ENCODE data around the gene SLC16A5.
"Not testable (repeated sequence)": the region's sequence is repeated elsewhere in the genome, so short reads cannot be mapped to it uniquely, and the experiment has no call there.

SLC16A5 gene

GRCh38 chr17:75133607-75134347, 46.0 kb downstream of the SLC16A5 start:
- not testable (repeated sequence) for DNase-seq (ENCODE audit: low read depth in 2 of 2)

- DNase-seq (ENCODE audit: low read depth in 2 of 2): no peak
Measured at GRCh38 chr17:75135452-75135851, 47.7 kb downstream of the SLC16A5 start.

DNA sequence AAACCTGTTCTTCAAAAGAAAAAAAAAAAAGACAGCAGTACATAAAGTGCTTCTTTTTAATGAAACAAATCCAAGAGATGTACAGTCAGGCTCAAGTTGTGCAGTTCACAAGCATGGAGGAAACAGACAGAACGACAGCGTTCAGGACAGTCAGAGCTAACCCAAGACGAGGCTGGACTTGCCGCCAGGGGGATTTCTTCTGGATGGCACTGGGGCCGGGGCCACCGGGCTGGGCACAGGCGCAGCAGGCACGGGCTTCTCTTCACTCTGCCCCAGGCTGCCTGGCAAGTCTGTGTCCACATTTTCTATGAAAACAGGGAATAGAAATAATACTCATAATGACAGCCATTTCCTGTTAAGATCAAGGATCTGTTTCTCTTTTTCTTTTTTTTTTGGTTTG, 48.2 kb downstream of the SLC16A5 start:
- DNase-seq (ENCODE audit: low read depth in 2 of 2): no peak

- not testable (repeated sequence) for DNase-seq (ENCODE audit: low read depth in 2 of 2)
Measured at GRCh38 chr17:75137762-75138161, 50.0 kb downstream of the SLC16A5 start.

- DNase-seq (ENCODE audit: low read depth in 2 of 2): no peak
Measured at GRCh38 chr17:75138519-75138918, 50.8 kb downstream of the SLC16A5 start.

GRCh38 chr17:75142236-75142971, 54.6 kb downstream of the SLC16A5 start:
- no peak for DNase-seq (ENCODE audit: low read depth in 2 of 2)

DNA sequence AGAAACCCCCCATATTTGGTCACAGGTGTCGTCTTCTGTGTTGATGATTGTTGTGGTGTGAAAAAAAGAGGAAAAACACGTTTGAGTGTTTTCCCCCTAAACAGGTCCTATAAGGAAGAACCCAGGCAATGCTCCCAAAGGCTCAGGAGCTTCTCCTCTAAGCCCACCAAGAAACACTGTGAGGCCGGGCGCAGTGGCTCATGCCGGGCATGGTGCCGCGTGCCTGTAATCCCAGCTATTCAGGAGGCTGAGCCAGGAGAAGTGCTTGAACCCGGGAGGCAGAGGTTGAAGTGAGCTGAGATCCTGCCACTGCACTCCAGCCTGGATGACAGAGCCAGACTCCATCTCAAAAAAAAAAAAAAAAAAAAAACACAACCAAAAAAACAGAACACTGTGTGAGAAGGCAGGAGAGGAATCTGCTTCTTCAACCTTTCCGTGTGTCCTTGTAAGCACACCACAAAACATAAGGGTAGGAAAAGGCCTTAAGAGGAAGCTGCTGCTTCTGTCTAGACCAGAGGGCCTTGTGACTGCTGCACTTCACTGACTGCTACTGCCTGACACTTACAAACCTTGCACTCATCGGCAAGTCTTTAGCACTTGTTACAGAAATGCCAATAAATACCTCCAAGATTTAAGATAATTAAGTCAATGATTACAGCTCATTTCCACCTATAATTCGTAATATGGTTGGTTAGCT, 57.2 kb downstream of the SLC16A5 start:
- no peak for DNase-seq (ENCODE audit: low read depth in 2 of 2)

DNA sequence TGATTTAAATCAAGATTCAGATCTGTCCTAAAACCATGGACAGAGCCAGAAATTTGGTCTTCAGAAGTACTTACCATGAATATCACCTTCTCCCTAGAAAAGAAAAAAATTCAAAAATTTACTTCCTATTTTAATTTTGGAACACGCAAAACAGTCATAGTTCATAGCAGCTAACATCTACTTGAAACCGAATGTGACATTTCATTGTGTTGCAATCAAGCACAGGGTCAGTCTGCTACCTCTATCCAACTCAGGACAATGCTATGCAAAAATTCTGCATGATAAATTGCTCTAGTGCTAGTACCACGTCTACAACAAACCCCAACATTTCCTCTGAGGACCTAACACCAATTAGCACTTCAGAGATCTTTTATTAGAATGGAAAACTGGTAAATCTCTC, 58.8 kb downstream of the SLC16A5 start:
- DNase-seq (ENCODE audit: low read depth in 2 of 2): no peak

DNA sequence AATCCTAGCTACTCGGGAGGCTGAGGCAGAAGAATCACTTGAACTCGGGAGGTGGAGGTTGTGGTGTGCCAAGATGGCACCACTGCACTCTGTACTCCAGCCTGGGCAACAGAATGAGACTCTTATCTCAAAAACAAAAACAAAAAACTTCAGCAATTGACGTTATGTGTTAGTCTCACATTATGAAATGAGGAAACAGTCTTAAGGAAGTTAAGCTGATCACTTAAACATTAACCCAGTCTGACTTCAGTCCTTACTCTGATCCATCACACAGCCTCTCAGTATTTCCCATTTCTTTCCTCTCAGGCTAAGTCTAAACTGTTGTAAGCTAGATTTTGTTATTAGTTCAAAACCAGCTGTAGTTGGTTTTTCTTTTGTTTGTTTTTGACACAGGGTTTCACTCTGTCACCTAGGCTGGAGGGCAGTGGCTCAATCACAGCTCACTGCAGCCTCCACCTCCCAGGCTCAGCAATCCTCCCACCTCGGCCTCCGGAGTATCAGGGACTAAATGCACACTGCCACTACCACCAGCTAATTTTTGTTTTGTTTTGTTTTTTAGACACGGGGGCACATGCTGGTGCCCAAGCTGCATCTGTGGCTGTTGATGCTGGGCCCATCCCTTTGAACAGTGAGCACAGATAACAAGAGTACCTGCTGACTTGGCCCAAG, 60.3 kb downstream of the SLC16A5 start:
- DNase-seq (ENCODE audit: low read depth in 2 of 2): no peak

- no peak for DNase-seq (ENCODE audit: low read depth in 2 of 2)
Measured at GRCh38 chr17:75151930-75152329, 64.2 kb downstream of the SLC16A5 start.

DNA sequence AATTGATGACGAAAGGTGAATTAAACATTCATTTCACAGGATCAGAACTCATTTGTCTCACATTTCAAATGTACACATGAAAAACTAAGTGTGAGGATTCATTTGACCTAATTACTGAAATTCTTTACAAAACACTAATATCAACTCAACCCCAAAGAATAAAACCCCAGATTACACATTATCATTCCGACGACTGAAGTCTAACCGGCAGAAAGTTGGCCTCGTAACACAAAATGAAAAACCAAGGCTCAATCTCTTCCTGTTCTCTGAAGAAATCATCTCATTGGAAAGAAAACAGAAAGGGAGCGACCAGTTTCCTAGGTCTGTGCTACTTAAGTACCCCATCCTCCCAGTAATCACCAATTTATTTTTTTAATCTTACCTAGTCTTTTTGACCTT, 64.8 kb downstream of the SLC16A5 start:
- no peak for DNase-seq (ENCODE audit: low read depth in 2 of 2)

DNA sequence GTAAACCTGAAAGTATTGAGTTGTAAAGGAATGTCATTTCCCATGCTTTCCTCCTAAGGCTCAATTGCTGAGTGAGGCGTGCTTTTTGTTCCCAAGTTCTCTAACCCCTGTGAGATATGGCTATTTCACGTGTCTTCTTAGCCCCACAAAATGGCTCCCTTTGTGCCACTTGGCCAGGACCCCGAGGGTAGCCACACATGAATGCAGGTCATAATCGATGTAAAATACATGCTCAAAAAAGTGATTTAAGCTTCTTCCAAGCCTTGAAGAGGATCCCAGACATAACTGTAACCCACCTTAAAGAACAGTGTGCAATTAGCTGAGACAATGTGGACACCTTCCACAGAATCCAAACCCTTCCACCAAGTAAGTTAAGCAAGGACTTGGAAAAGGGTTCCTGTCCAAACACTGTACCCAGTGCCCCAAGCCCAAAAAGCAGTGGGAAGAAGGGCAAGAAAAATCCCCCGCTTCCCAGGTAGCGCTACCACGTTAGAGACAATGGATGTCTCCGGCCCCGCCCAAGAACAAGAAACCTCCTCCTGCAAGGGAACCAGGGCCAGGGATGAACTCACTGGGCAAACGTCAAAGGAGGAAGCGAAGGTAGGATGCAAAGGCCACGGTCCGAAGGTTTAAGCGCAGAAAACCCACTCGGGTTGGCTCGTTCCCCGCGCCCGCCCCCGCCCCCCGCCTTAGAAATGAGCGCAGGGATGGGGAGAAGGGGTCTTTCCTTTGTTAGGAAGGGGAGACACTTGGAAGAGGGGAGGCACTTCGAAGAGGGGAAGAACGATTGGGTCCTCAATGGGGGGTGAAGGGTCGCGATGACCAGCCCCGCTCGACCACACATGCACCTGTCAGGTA, 65.4 kb downstream of the SLC16A5 start:
- DNase-seq (ENCODE audit: low read depth in 2 of 2): peak in 1 of 2 donors; percentile 20

- peak in 1 of 2 donors; percentile 18 for DNase-seq (ENCODE audit: low read depth in 2 of 2)
Measured at GRCh38 chr17:75153780-75154194, 66.0 kb downstream of the SLC16A5 start.

- DNase-seq (ENCODE audit: low read depth in 2 of 2): peak; percentile 98 to 99
Measured at GRCh38 chr17:75154195-75155106, 66.7 kb downstream of the SLC16A5 start, which contains the start of gene JPT1. Gene JPT1 (minus strand): TSS chr17:75154512. CDS start chr17:75154397, 115 bp downstream.

GRCh38 chr17:75155191-75155601, 67.4 kb downstream of the SLC16A5 start:
- no peak for DNase-seq (ENCODE audit: low read depth in 2 of 2)

Data from stimulated activated CD4-positive, alpha-beta T cell treated with anti-CD3 and anti-CD28 coated beads, Interleukin-4, amount 100 ng/mL, for 48 hours (primary cell).